A549 (cell line): ENCODE results near the gene PRSS8.

Experiments
- BHLHE40 ChIP-seq: IDR thresholded peaks from 2 replicates; pipeline ENCODE4 v1.6.1; 2012; ENCODE audit warnings: low read depth, low read length, inconsistent platforms
- E2F6 ChIP-seq: IDR thresholded peaks from 2 replicates; pipeline ENCODE4 v1.6.1; 2012; ENCODE audit warnings: low read depth, borderline replicate concordance
- EP300 ChIP-seq, 2 experiments: fragments of >200 bp; sonication (Bioruptor Twin); formaldehyde crosslinking; IDR thresholded peaks; 2 replicates in 1 of 2; 3 replicates in 1 of 2; pipeline ENCODE4 v1.6.1; 2016 to 2017
- HMGXB4 ChIP-seq: fragments of 250-450 bp; sonication (Bioruptor Pico); IDR thresholded peaks from 2 replicates; pipeline ENCODE4 v1.5.0; 2021; ENCODE audit warnings: mild to moderate bottlenecking, moderate library complexity, borderline replicate concordance
- KDM1A ChIP-seq: fragments of 200-600 bp; sonication (generic); IDR thresholded peaks from 2 replicates; pipeline ENCODE4 v1.6.1; 2016; ENCODE audit warnings: low read depth, mild to moderate bottlenecking
- TF ChIP-seq, protein P1 (sequence below): fragments of >200 bp; sonication (Bioruptor Twin); formaldehyde crosslinking; IDR thresholded peaks from 3 replicates; pipeline ENCODE4 v1.5.1; 2016

DNA sequence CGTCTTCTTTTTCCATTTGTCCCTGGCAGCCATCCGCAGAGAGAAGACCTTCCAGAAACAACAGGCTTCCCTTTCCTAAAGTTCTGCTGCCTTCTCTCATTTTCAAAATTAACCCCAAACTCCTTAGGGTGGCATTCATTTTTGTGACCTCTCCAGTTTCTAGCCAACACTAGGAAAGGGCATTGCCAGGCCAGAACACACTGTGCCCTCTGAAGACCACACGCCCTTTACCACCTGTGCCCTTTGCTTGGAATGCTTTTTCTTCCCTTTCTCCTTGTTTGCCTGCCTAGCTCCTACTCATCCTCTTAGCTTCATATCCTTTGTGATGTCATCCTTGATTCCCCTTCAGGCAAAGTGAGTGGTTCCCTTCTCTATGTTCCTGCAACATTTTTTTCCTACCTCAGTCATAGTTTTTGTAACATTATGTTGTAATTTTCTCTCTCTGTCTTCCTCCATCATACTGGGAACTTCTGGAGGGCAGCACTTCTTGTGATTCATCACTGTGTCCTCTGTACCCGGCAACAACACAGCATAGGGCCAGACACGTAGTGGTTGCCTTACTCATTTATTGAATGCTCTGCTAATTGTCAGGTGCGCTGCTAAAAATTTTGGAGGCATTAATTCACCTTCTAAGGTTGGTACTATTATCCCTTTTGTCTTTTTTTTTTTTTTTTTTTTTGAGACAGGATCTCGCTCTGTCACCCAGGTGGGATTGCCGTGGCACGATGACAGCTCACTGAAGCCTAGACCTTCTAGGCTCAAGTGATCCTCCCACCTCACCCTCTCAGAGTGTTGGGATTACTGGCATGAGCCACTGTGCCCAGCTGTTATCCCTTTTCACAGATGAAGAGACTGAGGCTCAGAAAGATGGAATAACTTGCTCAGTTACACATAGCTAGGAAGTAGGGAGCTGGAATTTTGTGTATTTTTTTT, 17.0 kb downstream of the PRSS8 start:
- TF ChIP-seq BHLHE40 = no peak
- no peak for TF ChIP-seq EP300 (IDR thresholded peaks at IDR 0.05)
- TF ChIP-seq, protein P1, sequence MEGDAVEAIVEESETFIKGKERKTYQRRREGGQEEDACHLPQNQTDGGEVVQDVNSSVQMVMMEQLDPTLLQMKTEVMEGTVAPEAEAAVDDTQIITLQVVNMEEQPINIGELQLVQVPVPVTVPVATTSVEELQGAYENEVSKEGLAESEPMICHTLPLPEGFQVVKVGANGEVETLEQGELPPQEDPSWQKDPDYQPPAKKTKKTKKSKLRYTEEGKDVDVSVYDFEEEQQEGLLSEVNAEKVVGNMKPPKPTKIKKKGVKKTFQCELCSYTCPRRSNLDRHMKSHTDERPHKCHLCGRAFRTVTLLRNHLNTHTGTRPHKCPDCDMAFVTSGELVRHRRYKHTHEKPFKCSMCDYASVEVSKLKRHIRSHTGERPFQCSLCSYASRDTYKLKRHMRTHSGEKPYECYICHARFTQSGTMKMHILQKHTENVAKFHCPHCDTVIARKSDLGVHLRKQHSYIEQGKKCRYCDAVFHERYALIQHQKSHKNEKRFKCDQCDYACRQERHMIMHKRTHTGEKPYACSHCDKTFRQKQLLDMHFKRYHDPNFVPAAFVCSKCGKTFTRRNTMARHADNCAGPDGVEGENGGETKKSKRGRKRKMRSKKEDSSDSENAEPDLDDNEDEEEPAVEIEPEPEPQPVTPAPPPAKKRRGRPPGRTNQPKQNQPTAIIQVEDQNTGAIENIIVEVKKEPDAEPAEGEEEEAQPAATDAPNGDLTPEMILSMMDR = no peak
- TF ChIP-seq KDM1A = no peak
- no peak for TF ChIP-seq HMGXB4 (CRISPR knock-in tag)
- no peak for TF ChIP-seq E2F6
